Fibroblast of pulmonary artery (primary cell): ENCODE measurements around the gene DNAL4.
A peak's percentile ranks its signal among the peaks of the same experiment; 100 is the strongest.

Experiments used
- DNase-seq: peaks from one replicate; pipeline ENCODE4 v3.0.0-alpha.2; 2010; ENCODE audit warnings: low read depth
- H3K4me3 ChIP-seq: replicated peaks from 2 replicates; pipeline ENCODE4 v1.5.1; 2011; ENCODE audit warnings: low read depth, mild to moderate bottlenecking, control low read depth, low read length, moderate library complexity
- TF ChIP-seq, protein P1 (sequence below): IDR thresholded peaks from 2 replicates; pipeline ENCODE4 v1.5.1; 2011; ENCODE audit warnings: mild to moderate bottlenecking, control low read depth, low read length, inconsistent platforms; ENCODE audit errors: missing control alignments

The DNAL4 gene

GRCh38 chr22:38756711-38757463, 37.1 kb downstream of the DNAL4 start:
- TF ChIP-seq, protein P1, sequence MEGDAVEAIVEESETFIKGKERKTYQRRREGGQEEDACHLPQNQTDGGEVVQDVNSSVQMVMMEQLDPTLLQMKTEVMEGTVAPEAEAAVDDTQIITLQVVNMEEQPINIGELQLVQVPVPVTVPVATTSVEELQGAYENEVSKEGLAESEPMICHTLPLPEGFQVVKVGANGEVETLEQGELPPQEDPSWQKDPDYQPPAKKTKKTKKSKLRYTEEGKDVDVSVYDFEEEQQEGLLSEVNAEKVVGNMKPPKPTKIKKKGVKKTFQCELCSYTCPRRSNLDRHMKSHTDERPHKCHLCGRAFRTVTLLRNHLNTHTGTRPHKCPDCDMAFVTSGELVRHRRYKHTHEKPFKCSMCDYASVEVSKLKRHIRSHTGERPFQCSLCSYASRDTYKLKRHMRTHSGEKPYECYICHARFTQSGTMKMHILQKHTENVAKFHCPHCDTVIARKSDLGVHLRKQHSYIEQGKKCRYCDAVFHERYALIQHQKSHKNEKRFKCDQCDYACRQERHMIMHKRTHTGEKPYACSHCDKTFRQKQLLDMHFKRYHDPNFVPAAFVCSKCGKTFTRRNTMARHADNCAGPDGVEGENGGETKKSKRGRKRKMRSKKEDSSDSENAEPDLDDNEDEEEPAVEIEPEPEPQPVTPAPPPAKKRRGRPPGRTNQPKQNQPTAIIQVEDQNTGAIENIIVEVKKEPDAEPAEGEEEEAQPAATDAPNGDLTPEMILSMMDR, result no peak
- no peak for DNase-seq
- no peak overlapping the region for H3K4me3 ChIP-seq

DNA sequence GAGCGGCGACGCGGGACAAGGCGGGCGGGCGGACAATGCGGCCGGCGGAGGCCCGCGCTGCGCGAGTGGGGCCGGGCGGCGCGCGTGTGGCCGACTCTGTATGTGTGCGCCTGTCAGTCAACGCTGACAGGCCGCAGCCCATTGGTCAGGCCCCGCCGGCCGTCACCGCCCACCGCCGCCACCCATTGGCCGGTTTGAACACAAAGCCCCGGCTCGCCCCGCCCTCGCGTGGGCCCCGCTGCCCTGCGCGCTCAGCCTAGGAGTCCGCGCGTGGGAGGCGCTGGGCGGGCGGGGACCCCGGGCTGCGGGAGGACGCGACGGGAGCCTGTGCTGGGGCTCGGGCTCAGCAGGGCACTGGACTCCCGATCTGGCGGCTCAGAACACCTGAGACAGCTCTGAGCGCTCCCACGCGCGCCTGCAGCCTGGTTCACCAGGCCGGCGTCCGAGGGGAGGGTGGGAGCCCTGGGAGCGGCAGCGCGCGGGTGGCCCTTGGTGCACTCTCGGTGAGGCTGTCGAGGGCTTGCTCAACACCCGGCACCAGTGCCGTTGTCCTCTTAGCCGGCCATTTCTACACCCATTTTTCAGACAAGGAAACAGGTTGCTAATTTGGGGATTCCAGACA, 37.9 kb downstream of the DNAL4 start, which contains the start of gene SUN2:
TSS of gene SUN2 (minus strand) at position 88 of the 622 bp plus-strand sequence. CDS start 3,370 bp downstream, outside the sequence.
- H3K4me3 ChIP-seq, result peak within 1 kb of the TSS; percentile 58
- TF ChIP-seq, protein P1, result no peak
- DNase-seq, result peak; percentile 83

DNA sequence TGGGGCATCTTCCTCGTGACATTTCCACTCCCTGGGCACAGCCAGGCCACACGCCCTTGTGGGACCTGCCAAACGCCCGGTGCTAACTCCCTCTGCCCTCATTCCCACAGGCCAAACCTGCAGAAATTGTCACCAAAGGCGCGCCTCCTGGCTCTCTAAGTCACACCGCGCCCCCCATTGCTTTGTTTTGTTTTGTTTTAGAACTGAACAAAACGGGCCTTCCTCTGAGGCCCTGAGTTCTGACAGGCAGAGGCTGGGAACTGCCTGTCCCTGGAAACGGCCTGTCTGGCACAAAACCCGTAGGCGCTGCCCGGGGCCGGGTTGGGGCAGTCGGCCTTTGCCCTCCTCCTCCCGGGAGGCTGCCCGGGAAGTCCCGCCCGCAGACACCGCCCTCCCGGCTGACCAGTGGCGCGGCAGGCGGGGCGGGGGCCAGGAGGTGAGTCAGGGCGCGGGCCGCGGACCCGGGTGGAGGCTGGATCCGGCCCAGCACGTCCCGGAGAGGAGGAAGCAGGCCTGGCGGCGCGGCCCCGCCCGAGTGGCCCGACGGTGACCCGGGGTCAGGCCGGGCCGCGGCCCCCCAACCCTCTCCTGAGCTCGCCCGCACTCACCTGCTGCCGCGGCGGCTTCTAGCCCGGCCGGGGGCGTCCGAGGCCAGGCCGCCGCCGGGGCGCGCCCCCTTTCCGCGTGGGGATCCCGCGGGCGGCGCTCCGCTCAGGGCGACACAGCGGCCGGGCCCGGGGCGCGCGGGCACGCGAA, 38.6 kb downstream of the DNAL4 start:
- H3K4me3 ChIP-seq, result peak overlapping the region; percentile 58
- DNase-seq, result peak; percentile 68
- TF ChIP-seq, protein P1, result no peak

GRCh38 chr22:38754751-38755154, 39.2 kb downstream of the DNAL4 start:
- TF ChIP-seq, protein P1, result no peak
- DNase-seq, result peak; percentile 58
- H3K4me3 ChIP-seq, result peak overlapping the region; percentile 58

GRCh38 chr22:38753948-38754750, 39.8 kb downstream of the DNAL4 start:
- TF ChIP-seq, protein P1, result no peak
- DNase-seq, result peak; percentile 66
- H3K4me3 ChIP-seq, result peak overlapping the region; percentile 58
